ENCODE data around the gene KCNT2. TPM values are rescaled to one million over a fixed set of nuclear protein-coding genes. Genes with fewer than 3 reads are reported as not detected.

The KCNT2 gene
- total RNA-seq, 1 donor from 2014 or later = 8.4 TPM

GRCh38 chr1:196440711-196441110 is 167.5 kb downstream of the KCNT2 start:
- no peak for TF ChIP-seq CTCF (IDR thresholded peaks at IDR 0.05)
- Histone ChIP-seq H3K4me1 (no peaks in the 10 kb centered on the region), H3K27me3 (no peaks in the 10 kb centered on the region), H3K4me3 (no peak overlapping the region), H3K9me3 (no peaks in the 10 kb centered on the region), H3K36me3 (no peaks in the 10 kb centered on the region), H3K27ac (no peak overlapping the region)
- intact Hi-C loops (cut with DNase I) = no loop called here
- DNase-seq (ENCODE audit: low spot score in 2 of 2) = no peak

- no peak for TF ChIP-seq CTCF (IDR thresholded peaks at IDR 0.05)
- Histone ChIP-seq H3K27ac (no peak overlapping the region), H3K4me1 (no peaks in the 10 kb centered on the region), H3K4me3 (no peak overlapping the region), H3K36me3 (no peaks in the 10 kb centered on the region), H3K9me3 (no peaks in the 10 kb centered on the region), H3K27me3 (no peaks in the 10 kb centered on the region)
- no peak for DNase-seq (ENCODE audit: low spot score in 2 of 2)
- intact Hi-C loops (cut with DNase I) = no loop called here
Observed at GRCh38 chr1:196438329-196438728, 169.9 kb downstream of the KCNT2 start.

GRCh38 chr1:196437671-196438070 is 170.6 kb downstream of the KCNT2 start:
- TF ChIP-seq CTCF (IDR thresholded peaks at IDR 0.05) = no peak
- Histone ChIP-seq H3K4me3 (no peak overlapping the region), H3K4me1 (no peaks in the 10 kb centered on the region), H3K36me3 (no peaks in the 10 kb centered on the region), H3K27ac (no peak overlapping the region), H3K9me3 (no peaks in the 10 kb centered on the region), H3K27me3 (no peaks in the 10 kb centered on the region)
- intact Hi-C loops (cut with DNase I) = no loop called here
- no peak for DNase-seq (ENCODE audit: low spot score in 2 of 2)

GRCh38 chr1:196433000-196433399 is 175.2 kb downstream of the KCNT2 start:
- TF ChIP-seq CTCF (IDR thresholded peaks at IDR 0.05) = no peak
- no peaks in the 10 kb centered on the region for H3K9me3 ChIP-seq
- no peaks in the 10 kb centered on the region for H3K36me3 ChIP-seq
- DNase-seq (ENCODE audit: low spot score in 2 of 2) = no peak
- intact Hi-C loops (cut with DNase I) = no loop called here
- H3K4me1 ChIP-seq = no peaks in the 10 kb centered on the region
- no peak overlapping the region for H3K4me3 ChIP-seq
- no peak overlapping the region for H3K27ac ChIP-seq
- H3K27me3 ChIP-seq = no peaks in the 10 kb centered on the region

GRCh38 chr1:196427976-196428734 is 180.1 kb downstream of the KCNT2 start:
- Histone ChIP-seq H3K36me3 (no peaks in the 10 kb centered on the region), H3K4me1 (no peaks in the 10 kb centered on the region), H3K27me3 (no peaks in the 10 kb centered on the region), H3K27ac (no peak overlapping the region), H3K4me3 (no peak overlapping the region), H3K9me3 (no peaks in the 10 kb centered on the region)
- intact Hi-C loops (cut with DNase I) = no loop called here
- DNase-seq (ENCODE audit: low spot score in 2 of 2) = no peak
- no peak for TF ChIP-seq CTCF (IDR thresholded peaks at IDR 0.05)
